HG03571 (cell line): ENCODE measurements around the gene CLTC.

Experiments
- ATAC-seq: cut with Tn5 transposase; IDR thresholded peaks from one replicate; pipeline ENCODE4 v1.9.1; 2021; ENCODE audit not compliant: unreplicated experiment

Gene CLTC

DNA sequence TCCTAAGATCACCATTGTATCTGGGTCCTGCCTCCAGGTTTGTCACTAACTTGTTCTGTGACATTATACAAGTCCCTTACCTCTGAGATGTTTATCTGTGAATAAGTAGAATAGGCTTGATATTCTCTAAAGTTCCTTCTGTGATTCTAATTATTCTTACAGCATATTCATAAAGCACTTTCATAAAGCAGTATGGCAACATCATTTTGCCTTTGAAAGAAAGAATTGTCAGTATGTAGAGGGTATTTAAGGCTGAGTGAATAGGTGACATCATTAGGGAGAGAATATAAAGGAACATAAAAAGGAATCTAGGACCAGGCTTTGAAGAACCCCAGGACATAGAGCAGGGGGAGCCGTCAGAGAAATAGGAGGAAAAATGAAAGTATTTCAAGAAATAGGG, 103.3 kb downstream of the CLTC start:
- no peak for ATAC-seq

DNA sequence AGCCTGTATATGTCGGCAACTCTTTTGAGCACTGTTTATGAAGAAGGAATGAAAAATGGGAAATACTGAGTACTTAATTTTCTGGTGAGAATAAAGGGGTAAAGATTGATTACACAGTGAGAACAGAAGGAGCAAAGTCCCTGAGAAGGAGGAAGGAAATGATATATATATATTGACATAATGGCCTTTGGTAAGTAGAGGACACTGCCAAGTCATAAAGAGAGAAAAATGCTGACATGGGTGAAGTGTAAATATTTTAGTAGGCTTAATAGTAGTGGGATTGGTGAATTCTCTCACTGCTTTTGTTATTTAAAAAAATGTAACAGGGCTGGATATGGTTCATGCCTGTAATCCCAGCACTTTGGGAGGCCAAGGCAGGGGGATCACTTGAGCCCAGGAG, 103.9 kb downstream of the CLTC start:
- no peak for ATAC-seq

DNA sequence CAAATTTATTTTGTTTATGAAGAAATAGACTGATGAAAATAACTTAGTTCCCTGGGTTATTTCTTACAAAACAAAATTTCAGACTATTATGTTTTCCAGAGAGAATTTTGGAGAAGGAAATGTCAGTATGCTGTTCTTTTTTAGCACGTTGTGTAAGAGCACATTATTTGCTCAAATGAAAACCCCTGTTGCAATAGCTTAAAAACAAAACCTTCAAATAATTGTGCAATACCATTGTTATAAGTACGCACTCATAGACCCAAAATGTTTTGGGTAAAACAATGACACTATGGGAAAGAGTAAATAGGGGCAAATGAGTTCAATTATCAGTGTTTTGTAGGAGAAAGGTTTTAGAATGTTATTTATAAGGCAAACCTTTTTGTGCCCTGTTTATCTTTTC, 106.0 kb downstream of the CLTC start:
- no peak for ATAC-seq

DNA sequence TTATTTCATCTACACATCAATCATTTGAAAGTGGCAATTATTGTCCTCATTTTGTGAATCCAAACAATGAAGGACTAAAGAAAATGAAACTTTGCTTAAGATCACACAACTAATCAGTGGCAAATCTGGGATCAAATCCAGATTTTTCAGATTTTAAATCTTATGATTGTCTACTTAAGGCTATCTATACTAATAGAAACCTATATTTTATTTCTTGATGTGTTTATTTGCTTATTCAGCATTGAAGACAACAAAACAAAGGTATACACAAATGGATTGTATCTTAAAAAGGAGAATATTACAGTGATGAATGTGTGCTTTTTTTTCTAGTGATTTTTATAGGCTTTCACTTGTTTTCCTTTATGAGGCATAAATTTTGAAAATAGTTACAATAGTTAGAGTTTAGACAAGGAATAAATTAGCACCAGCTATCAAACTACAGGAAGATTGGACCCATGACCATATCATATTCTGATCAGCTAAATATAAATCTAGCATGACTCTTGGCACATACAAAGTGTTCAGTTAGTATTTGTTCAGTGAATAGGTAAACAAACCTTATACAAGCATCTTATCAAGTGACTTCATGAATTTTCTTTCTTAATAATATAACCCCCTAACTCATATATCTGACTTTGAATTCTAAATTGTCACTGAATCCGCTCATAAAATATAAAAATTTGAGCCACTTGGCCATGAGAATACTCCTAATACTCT, 108.3 kb downstream of the CLTC start:
- no peak for ATAC-seq

DNA sequence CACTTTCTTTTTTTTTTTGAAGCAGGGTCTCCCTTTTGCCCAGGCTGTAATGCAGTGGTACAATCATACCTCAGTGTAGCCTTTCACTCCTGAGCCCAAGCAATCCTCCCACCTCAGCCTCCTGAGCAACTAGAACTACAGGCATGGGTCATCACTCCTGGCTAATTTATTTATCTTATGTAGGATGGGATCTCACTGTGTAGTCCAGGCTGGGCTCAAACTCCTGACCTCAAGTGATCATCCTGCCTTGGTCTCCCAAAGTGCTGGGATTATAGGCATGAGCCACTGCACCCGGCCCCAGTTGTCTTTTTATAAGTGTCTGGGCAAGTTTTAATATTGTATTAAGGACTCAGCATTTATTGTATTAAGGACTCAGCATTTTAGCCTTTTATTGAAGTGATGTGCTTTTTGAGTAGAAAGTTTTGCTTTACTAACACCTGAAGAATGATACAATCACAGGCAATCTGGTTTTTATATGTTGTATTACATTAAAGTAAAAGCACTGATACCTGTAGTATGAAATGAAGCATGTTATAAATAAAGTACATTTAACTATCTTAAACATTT, 110.7 kb downstream of the CLTC start:
- no peak for ATAC-seq

DNA sequence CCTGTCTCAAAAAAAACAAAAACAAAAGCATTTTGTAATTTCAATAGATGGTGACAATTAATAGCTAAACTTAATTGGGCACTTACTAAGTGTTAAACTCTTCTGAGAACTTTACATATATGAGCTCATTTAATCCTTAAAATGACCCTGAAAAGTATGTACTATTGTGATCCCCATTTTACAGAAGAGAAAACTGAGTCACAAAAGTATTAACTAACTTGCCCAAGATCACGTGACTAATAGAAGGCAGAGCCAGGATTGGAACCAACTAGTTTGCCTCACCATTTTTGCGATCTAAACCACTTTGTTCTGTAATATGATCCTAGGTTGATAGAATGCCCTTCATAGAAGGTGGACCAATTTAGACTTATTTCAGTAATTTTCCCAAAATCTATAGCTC, 114.0 kb downstream of the CLTC start:
- ATAC-seq: no peak

DNA sequence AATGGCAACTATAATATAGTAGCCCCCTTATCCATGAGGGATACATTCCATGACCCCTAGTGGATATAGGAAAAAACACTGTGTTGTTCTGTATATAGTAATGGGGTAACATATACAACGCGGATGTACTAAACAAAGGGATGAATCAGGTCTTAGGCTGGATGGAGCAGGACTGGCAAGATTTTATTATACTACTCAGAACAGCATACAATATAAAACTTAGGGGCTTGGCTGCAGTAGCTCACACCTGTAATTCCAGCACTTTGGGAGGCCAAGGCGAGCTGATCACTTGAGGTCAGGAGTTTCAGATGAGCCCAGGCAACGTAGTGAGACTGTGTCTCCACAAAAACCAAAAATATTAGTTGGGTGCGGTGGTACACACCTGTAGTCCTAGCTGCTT, 114.5 kb downstream of the CLTC start:
- ATAC-seq: no peak

DNA sequence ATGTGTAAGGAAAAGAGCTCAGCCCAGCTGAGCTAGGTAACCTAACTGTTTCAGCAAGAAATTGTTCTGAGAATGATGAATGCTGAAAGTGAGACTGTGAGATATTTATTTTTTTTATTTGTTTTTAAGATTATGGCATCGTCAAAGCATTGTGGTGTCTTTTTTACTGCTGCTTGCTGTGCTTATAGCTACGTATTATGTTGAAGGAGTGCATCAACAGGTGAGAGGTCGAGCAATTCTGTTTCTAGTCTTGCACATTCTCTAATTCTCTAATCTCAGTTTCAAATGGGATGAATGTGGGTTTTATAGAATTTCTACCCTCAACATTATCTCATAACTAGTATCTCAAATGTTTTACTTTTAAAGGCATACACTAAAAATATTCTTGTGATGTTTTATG, 117.6 kb downstream of the CLTC start:
- no peak for ATAC-seq

DNA sequence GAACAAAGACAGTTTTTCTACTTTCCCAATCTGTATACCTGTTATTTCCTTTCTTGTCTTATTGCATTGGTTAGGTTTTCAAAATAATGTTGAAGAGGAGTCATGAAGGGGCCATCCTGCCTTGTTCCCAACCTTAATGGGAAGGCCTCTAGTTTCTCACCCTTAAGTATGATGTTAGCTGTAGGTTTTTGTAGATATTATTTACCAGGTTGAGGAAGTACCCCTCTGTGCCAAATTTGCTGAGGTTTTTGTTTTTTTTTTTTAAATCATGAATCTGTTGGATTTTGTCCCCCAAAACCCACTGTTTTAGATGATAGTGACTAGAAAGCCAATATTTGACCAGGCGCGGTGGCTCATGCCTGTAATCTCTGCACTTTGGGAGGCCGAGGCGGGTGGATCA, 124.1 kb downstream of the CLTC start:
- ATAC-seq: no peak

DNA sequence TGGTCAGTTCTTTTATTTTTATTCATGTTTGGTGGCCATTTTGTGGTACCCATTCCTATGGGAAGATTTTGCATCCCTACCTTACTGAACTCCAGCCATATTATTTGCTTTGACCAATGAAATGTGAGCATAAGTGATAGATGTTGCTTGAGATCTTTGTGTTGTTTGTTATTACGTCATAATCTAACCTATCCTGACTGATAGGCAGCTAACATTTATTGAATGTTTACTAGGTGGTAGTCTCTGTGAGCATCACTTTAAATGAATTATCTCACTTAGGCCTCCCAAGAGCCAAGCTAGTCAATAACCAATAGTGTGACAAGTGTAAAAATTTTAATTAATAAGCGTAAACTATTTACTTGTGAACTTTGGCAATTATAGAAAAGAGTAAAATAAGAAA, 125.3 kb downstream of the CLTC start:
- no peak for ATAC-seq
